GM13976 (cell line): Measurements from ENCODE around the gene STX7.

Experiments
- DNase-seq: peaks from one replicate; pipeline ENCODE4 v3.0.0; 2012; ENCODE audit warnings: low spot score
- CTCF ChIP-seq: IDR thresholded peaks from 2 replicates; pipeline ENCODE4 v1.5.1; 2012; ENCODE audit warnings: borderline replicate concordance, mild to moderate bottlenecking; ENCODE audit not compliant: insufficient read depth; ENCODE audit errors: extremely low read depth, missing control alignments, control extremely low read depth
- in situ Hi-C: fragments of 300-500 bp; cut with MboI; formaldehyde crosslinking; loops from one replicate; pipeline ENCODE4 v1.12.0; 2022; ENCODE audit warnings: low sequenced_read_pairs, mixed read lengths, inconsistent platforms; ENCODE audit not compliant: unreplicated experiment

Gene STX7

GRCh38 chr6:132520953-132521352 is 8.0 kb upstream of the STX7 start:
- TF ChIP-seq CTCF, result no peak
- no peak for DNase-seq
- in situ Hi-C loops, result loop anchor here (10.0 kb wide), 1 partner anchor 244 kb away; no protein-coding TSS in a partner anchor

GRCh38 chr6:132515386-132515785 is 2.5 kb upstream of the STX7 start:
- no peak for TF ChIP-seq CTCF
- in situ Hi-C loops, result no loop called here
- no peak for DNase-seq

GRCh38 chr6:132513831-132514545 is 1.1 kb upstream of the STX7 start:
- in situ Hi-C loops, result no loop called here
- no peak for TF ChIP-seq CTCF
- no peak for DNase-seq

GRCh38 chr6:132512342-132512637 is 626 bp downstream of the STX7 start:
- no peak for TF ChIP-seq CTCF
- no peak for DNase-seq
- in situ Hi-C loops, result no loop called here

GRCh38 chr6:132511831-132512220 is 1.1 kb downstream of the STX7 start:
- DNase-seq, result no peak
- in situ Hi-C loops, result no loop called here
- no peak for TF ChIP-seq CTCF

- in situ Hi-C loops, result no loop called here
- no peak for DNase-seq
- no peak for TF ChIP-seq CTCF
Measured at GRCh38 chr6:132511210-132511830, 1.6 kb downstream of the STX7 start.
